Measurements from ENCODE around the gene ENTHD1.

ENTHD1 gene

DNA sequence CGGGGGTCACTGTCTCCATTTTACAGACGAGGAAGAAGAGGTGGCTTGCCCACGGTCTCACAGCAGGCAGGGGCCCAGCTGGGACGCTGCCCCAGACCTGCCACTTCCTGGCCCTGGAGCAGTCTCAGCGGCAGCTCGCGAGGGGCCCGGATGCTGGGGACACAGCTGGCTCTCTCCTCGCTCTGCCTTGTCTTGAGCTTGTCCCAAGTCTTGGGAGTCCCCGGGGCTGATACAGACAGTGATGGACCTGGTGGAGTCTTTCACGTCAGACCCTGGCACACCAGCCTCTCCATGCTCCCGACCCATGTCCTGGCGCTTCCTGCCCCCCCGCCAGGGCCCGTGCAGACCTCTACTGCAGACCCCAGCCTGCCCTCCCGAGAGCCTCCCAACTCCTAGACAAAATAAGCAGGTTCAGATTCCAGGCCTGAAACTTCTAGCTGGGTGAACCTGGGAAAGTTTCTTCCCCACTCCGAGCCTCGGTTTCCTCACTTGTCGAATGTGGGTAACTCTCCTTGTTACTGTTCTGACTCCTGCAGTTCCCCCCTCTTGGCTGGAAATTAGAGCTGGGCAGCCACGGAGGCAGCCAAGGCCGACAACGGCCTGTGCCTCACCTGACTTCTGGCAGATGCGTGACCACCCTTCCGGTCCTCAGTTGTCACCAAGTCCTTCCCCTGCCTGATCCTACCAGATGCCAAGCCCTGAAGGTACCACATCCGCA lies 177.6 kb downstream of the ENTHD1 start:
- Histone ChIP-seq H3K36me3 (ENCODE audit: control insufficient read depth, low read depth, low read length) (no peaks in the 10 kb centered on the region), H3K27me3 (ENCODE audit: control insufficient read depth, insufficient read depth, low read length) (no peaks in the 10 kb centered on the region), H3K27ac (ENCODE audit: low read length) (no peak overlapping the region), H3K4me1 (ENCODE audit: control insufficient read depth, low read depth, low read length) (peaks cover 15% of the 10 kb centered on the region), H3K9me3 (ENCODE audit: control insufficient read depth, low read depth, low read length) (no peaks in the 10 kb centered on the region), H3K9ac (ENCODE audit: low read length) (no peak overlapping the region), H3K4me3 (ENCODE audit: low read length) (no peak overlapping the region)

DNA sequence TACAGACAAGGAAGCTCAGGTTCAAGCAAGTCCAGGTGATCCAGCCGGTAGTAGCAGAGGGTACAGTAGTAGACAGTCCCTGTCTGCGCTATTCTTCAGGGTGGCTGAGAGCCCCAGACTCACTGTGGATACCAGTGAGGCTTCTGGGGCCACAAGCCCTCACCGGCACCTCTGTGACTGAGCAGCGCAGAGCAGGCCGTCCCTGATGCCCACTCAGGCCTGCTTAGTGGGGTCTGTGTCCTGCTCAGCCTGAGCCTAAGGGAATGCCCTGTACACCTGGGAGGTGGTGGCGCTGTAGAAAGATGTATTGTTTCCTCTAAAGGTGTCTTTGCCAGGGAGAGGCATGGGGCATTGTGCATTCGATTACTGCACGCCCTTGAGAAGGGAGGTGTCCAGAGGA lies 179.2 kb downstream of the ENTHD1 start:
- Histone ChIP-seq H3K27ac (ENCODE audit: low read length) (no peak overlapping the region), H3K4me1 (ENCODE audit: control insufficient read depth, low read depth, low read length) (peaks cover 5% of the 10 kb centered on the region), H3K36me3 (ENCODE audit: control insufficient read depth, low read depth, low read length) (no peaks in the 10 kb centered on the region), H3K27me3 (ENCODE audit: control insufficient read depth, insufficient read depth, low read length) (no peaks in the 10 kb centered on the region), H3K9me3 (ENCODE audit: control insufficient read depth, low read depth, low read length) (no peaks in the 10 kb centered on the region), H3K4me3 (ENCODE audit: low read length) (no peak overlapping the region), H3K9ac (ENCODE audit: low read length) (no peak overlapping the region)

DNA sequence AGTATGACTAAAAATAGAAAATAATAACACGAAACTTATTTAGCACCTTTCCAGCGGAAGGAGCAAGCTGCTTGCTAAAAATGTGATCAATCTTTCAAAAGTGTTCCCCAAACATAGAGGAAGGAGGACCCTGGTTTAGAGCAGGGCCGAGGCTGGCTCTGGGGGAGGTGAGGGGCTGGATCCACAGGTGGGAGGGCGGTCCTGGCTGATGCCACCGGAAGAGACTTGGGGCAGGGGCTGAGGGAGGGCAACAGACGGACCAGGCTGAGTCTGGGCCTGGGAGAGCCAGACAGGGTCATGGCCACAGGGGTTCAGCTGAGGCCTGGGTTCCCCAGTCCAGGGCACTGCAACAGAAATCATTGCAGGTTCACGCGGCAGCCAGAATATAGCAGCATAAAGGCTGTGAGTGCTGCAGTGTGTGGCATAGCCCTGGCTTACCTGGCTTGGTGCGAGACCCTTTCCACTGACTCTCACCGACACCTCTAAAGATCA lies 179.7 kb downstream of the ENTHD1 start:
- Histone ChIP-seq H3K27me3 (ENCODE audit: control insufficient read depth, insufficient read depth, low read length) (no peaks in the 10 kb centered on the region), H3K9me3 (ENCODE audit: control insufficient read depth, low read depth, low read length) (no peaks in the 10 kb centered on the region), H3K27ac (ENCODE audit: low read length) (no peak overlapping the region), H3K36me3 (ENCODE audit: control insufficient read depth, low read depth, low read length) (no peaks in the 10 kb centered on the region), H3K9ac (ENCODE audit: low read length) (no peak overlapping the region), H3K4me1 (ENCODE audit: control insufficient read depth, low read depth, low read length) (peaks cover 5% of the 10 kb centered on the region), H3K4me3 (ENCODE audit: low read length) (no peak overlapping the region)

DNA sequence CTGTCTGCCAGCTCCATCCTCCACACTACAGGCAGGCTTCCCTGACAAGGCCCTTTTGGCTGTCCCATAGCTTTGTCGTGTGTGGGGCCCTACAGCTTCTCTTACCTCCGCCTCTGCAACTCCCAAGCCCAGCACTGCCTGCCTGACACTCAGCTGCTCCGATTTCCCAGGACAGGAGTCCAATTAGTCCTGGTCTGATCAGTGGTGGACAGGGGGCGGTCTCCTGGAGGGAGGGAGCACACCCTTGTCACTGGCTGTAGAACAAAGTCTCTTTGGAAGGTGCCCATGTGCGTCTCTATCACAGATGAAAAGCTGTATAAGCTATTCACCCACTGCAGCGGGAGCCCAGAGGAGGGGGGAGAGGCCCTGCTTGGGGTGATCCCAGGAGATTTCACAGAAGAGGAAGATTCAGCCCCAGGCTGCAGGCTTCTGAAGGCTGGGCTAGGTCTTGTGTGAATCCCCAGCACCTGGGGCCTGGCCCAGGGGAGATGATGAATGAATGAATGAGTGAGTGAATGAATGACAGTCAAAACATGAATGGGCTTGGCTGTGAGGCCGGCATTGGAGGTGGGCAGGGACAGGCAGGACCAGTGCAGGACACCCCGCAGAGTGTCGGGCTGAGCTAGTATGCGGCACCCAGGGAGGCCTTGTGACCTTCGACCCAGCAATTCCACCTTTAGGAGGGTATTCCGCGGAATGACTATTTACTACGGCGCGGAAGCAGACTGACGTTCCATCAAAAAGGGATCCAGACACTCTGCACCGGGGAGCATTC lies 180.6 kb downstream of the ENTHD1 start:
- H3K4me3 ChIP-seq (ENCODE audit: low read length): no peak overlapping the region
- no peak overlapping the region for H3K27ac ChIP-seq (ENCODE audit: low read length)
- H3K36me3 ChIP-seq (ENCODE audit: control insufficient read depth, low read depth, low read length): no peaks in the 10 kb centered on the region
- peaks cover 5% of the 10 kb centered on the region for H3K4me1 ChIP-seq (ENCODE audit: control insufficient read depth, low read depth, low read length)
- no peaks in the 10 kb centered on the region for H3K9me3 ChIP-seq (ENCODE audit: control insufficient read depth, low read depth, low read length)
- H3K27me3 ChIP-seq (ENCODE audit: control insufficient read depth, insufficient read depth, low read length): no peaks in the 10 kb centered on the region
- no peak overlapping the region for H3K9ac ChIP-seq (ENCODE audit: low read length)

DNA sequence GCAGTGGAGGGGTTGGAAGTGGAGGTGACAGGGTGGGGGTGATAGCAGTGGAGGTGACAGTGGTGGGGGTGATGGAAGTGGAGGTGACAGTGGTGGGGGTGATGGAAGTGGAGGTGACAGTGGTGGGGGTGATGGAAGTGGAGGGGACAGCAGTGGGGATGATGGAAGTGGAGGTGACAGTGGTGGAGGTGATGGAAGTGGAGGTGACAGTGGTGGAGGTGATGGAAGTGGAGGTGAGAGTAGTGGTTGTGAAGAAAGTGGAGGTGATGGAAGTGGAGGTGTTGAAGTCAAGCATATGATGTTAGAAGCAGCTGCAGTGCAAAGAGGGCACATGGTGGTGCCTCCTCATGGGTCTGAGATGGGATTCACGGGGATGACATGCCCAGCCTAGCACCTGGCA lies 181.5 kb downstream of the ENTHD1 start:
- peaks cover 5% of the 10 kb centered on the region for H3K4me1 ChIP-seq (ENCODE audit: control insufficient read depth, low read depth, low read length)
- H3K9me3 ChIP-seq (ENCODE audit: control insufficient read depth, low read depth, low read length): no peaks in the 10 kb centered on the region
- H3K4me3 ChIP-seq (ENCODE audit: low read length): no peak overlapping the region
- no peak overlapping the region for H3K9ac ChIP-seq (ENCODE audit: low read length)
- no peak overlapping the region for H3K27ac ChIP-seq (ENCODE audit: low read length)
- no peaks in the 10 kb centered on the region for H3K36me3 ChIP-seq (ENCODE audit: control insufficient read depth, low read depth, low read length)
- no peaks in the 10 kb centered on the region for H3K27me3 ChIP-seq (ENCODE audit: control insufficient read depth, insufficient read depth, low read length)

DNA sequence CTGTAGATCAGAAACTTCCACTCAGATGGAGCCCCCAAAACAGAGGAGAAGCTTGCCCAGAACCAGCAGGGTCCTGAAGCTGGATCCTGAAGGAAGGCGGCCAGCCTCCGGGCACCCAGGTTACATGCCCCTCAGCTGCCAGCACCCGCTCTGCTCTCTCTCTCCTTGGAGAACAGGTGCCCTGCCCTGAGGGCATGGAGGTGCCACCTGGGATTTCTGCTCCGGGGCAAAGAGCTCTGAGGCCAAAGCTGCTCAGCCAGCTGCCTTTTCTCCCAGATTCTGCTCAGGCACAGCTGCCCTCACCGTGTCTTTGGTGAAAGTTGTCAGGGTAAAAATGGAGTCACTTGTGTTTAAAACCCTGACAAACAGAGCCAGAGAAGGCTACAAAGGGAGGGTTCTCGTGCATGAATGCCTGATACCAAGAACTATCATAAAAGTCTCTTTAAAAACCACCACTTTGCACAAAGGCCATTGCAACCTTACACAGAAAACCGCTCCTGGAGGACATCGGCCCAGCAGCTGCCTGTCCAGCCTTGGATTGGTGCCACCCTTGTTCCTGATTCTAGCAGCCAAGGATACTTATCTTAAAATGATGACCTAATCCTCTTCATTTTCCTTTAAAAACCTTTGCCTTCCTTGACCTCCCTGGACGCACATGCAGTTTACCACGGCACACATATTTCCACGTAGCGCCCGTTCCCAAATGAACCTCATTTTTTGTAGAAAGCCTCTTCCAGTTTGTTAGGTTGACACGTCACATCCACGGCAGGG lies 183.0 kb downstream of the ENTHD1 start:
- no peak overlapping the region for H3K27ac ChIP-seq (ENCODE audit: low read length)
- no peak overlapping the region for H3K4me3 ChIP-seq (ENCODE audit: low read length)
- no peak overlapping the region for H3K9ac ChIP-seq (ENCODE audit: low read length)
- no peaks in the 10 kb centered on the region for H3K36me3 ChIP-seq (ENCODE audit: control insufficient read depth, low read depth, low read length)
- peaks cover 13% of the 10 kb centered on the region for H3K4me1 ChIP-seq (ENCODE audit: control insufficient read depth, low read depth, low read length)
- no peaks in the 10 kb centered on the region for H3K9me3 ChIP-seq (ENCODE audit: control insufficient read depth, low read depth, low read length)
- no peaks in the 10 kb centered on the region for H3K27me3 ChIP-seq (ENCODE audit: control insufficient read depth, insufficient read depth, low read length)

DNA sequence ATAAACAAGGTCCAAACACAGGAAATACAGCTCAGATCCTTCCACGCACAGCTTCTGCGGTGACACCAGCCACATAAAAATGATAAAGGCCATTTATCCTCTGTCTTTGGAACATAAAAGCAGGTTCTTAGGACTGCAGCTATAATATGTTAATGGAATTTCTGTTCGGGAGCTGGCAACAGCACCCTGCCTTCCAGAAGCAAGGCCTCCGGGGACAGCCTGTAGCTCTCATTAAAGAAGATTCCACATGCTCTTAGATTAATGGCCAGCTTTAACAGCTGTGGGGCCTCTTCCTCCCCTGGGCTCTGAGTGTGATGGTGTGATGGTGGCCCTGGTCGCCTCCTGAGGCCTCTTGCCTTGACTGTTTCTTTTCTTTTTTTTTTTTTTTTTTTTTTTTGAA lies 185.7 kb downstream of the ENTHD1 start:
- H3K9me3 ChIP-seq (ENCODE audit: control insufficient read depth, low read depth, low read length): no peaks in the 10 kb centered on the region
- no peak overlapping the region for H3K4me3 ChIP-seq (ENCODE audit: low read length)
- no peaks in the 10 kb centered on the region for H3K27me3 ChIP-seq (ENCODE audit: control insufficient read depth, insufficient read depth, low read length)

DNA sequence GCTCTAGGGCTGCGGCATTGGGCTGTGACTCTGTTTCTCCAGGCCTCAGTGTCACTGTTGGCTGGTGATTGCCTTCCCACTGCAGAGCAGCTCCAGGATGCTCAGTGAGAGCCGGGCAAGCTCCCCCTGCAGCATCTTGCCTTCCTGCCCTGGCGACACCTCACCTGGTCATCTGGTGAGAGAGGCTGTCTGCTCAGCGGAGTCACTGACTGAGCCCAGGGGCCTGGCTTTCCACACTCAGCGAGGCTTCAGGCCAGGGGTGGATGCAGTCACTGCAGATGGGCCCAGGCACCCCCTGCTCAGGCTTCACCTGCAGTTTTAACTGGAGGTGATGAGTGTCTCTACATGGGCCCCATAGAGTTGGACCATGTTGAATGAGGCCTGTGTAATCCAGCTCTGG lies 186.2 kb downstream of the ENTHD1 start:
- Histone ChIP-seq H3K4me1 (ENCODE audit: control insufficient read depth, low read depth, low read length) (peaks cover 8% of the 10 kb centered on the region), H3K27me3 (ENCODE audit: control insufficient read depth, insufficient read depth, low read length) (no peaks in the 10 kb centered on the region), H3K27ac (ENCODE audit: low read length) (no peak overlapping the region), H3K9me3 (ENCODE audit: control insufficient read depth, low read depth, low read length) (no peaks in the 10 kb centered on the region), H3K9ac (ENCODE audit: low read length) (no peak overlapping the region), H3K36me3 (ENCODE audit: control insufficient read depth, low read depth, low read length) (no peaks in the 10 kb centered on the region), H3K4me3 (ENCODE audit: low read length) (no peak overlapping the region)

More for the DNA sequence above, 185.7 kb downstream of the ENTHD1 start:
- no peak overlapping the region for H3K9ac ChIP-seq (ENCODE audit: low read length)
- H3K27ac ChIP-seq (ENCODE audit: low read length): no peak overlapping the region
- no peaks in the 10 kb centered on the region for H3K36me3 ChIP-seq (ENCODE audit: control insufficient read depth, low read depth, low read length)
- peaks cover 9% of the 10 kb centered on the region for H3K4me1 ChIP-seq (ENCODE audit: control insufficient read depth, low read depth, low read length)

DNA sequence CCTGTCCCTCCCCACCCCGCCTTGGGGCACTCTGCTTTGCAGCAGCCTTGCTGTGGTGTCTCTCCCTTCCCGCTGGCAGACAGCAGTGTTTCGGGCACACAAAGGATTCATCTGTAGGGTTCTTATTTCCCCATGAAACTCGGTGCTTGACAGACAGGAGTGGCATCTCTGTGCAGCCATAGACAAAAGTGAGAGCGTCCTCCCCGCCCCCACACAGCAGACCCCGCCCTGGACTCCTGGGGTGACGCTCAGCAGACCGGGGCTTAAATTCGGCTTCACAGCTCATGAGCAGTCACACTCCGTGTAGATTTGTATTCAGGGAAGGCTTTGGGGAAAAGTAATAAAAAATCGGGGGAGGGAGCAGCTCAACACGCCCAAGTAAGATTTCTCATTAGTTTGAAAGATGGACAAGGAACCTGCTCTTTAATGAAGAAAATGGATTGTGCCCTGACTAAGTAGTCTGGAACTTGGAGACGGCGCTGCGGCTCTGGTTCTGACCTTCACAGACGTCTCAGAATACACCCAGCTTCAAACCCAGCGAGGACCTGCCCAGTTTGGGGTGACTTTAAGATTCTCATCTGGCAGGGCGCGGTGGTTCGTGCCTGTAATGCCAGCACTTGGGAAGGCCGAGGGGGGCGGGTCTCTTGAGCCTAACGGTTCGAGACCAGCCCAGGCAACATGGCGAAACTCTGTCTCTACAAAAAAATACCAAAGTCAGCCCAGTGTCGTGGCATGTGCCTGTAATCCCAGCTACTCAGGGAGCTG lies 187.0 kb downstream of the ENTHD1 start:
- no peak overlapping the region for H3K4me3 ChIP-seq (ENCODE audit: low read length)
- no peaks in the 10 kb centered on the region for H3K9me3 ChIP-seq (ENCODE audit: control insufficient read depth, low read depth, low read length)
- peaks cover 8% of the 10 kb centered on the region for H3K4me1 ChIP-seq (ENCODE audit: control insufficient read depth, low read depth, low read length)
- H3K9ac ChIP-seq (ENCODE audit: low read length): no peak overlapping the region
- H3K27me3 ChIP-seq (ENCODE audit: control insufficient read depth, insufficient read depth, low read length): no peaks in the 10 kb centered on the region
- no peaks in the 10 kb centered on the region for H3K36me3 ChIP-seq (ENCODE audit: control insufficient read depth, low read depth, low read length)
- H3K27ac ChIP-seq (ENCODE audit: low read length): no peak overlapping the region

DNA sequence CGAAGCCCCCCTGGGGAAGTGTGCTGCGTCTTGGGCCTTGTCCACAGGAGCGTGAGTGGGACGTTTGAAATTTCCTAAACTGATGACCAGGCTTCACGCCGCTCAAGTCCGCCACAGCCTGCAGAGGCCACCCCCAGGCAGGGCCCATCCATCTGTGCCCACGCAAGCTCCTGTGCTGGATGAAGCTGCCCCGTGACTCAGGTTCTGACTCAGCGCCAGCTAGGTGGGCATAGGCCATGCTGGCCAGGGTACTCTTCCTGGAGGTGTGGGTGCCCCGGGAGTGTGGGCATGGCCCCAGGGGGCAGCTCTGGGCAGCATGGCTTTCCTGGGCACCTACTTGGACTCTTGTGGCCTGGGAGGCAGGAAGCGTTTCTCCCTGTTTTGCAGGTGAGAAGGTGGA lies 188.2 kb downstream of the ENTHD1 start:
- no peak overlapping the region for H3K9ac ChIP-seq (ENCODE audit: low read length)
- H3K4me1 ChIP-seq (ENCODE audit: control insufficient read depth, low read depth, low read length): peaks cover 8% of the 10 kb centered on the region
- no peak overlapping the region for H3K4me3 ChIP-seq (ENCODE audit: low read length)
- no peaks in the 10 kb centered on the region for H3K27me3 ChIP-seq (ENCODE audit: control insufficient read depth, insufficient read depth, low read length)
- H3K9me3 ChIP-seq (ENCODE audit: control insufficient read depth, low read depth, low read length): no peaks in the 10 kb centered on the region
- no peak overlapping the region for H3K27ac ChIP-seq (ENCODE audit: low read length)
- no peaks in the 10 kb centered on the region for H3K36me3 ChIP-seq (ENCODE audit: control insufficient read depth, low read depth, low read length)

All from iPS-18a (cell line).